NT2/D1 (cell line): Measurements from ENCODE around the gene CSRNP2.
"Not testable (repeated sequence)": the region's sequence is repeated elsewhere in the genome, so short reads cannot be mapped to it uniquely, and the experiment has no call there.

Source experiments
- DNase-seq: peaks from one replicate; pipeline ENCODE4 v3.0.0-alpha.2; 2011; ENCODE audit warnings: low read depth, low spot score
- H3K27me3 ChIP-seq: 2 replicates; pipeline ENCODE4 v1.6.0; 2011; ENCODE audit warnings: mild to moderate bottlenecking; ENCODE audit not compliant: insufficient read length, insufficient read depth
- H3K36me3 ChIP-seq: 2 replicates; pipeline ENCODE4 v1.6.1; 2011; ENCODE audit warnings: mild to moderate bottlenecking, low read length, mixed read lengths; ENCODE audit not compliant: insufficient read depth, insufficient read length
- H3K4me1 ChIP-seq: 2 replicates; pipeline ENCODE4 v1.5.1; 2011; ENCODE audit not compliant: insufficient read depth, insufficient read length
- H3K4me3 ChIP-seq: 2 replicates; pipeline ENCODE4 v1.5.1; 2011; ENCODE audit warnings: low read depth; ENCODE audit not compliant: insufficient read length
- H3K9ac ChIP-seq: 2 replicates; pipeline ENCODE4 v1.6.0; 2011; ENCODE audit warnings: low read depth; ENCODE audit not compliant: insufficient read length
- H3K9me3 ChIP-seq: 2 replicates; pipeline ENCODE4 v1.5.1; 2011; ENCODE audit warnings: mild to moderate bottlenecking, low read length; ENCODE audit not compliant: insufficient read depth
- SUZ12 ChIP-seq: IDR thresholded peaks from 2 replicates; pipeline ENCODE4 v1.6.1; 2011; ENCODE audit not compliant: insufficient read length, insufficient read depth; ENCODE audit errors: extremely low read depth
- YY1 ChIP-seq: IDR thresholded peaks from 2 replicates; pipeline ENCODE4 v1.6.1; 2011; ENCODE audit not compliant: insufficient read length, insufficient read depth
- ZNF274 ChIP-seq: IDR thresholded peaks from 2 replicates; pipeline ENCODE4 v1.6.1; 2011; ENCODE audit warnings: mild to moderate bottlenecking, low read depth, low read length

CSRNP2 gene

DNA sequence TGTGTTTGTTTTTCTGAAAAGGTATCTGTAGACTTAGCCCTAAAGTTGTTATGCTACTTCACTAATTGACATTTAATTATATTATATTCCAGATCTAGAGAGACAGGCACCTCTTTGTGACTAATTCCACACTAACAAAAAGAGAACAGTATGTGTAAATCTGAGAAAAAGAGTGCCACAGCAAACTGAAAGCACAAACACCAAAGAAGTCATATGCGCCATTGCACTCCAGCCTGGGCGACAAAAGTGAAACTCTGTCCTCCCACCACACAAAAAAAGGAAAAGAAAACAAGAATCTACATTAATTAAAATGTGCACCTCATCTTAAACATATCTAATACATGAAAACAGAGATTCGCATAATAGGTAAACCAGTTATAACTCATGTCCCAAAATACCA, 4.4 kb upstream of the CSRNP2 start:
- peaks cover 2% of the 10 kb centered on the region for H3K4me1 ChIP-seq
- DNase-seq, result no peak
- H3K4me3 ChIP-seq, result no peak overlapping the region
- no peak overlapping the region for H3K9ac ChIP-seq
- H3K9me3 ChIP-seq, result no peaks in the 10 kb centered on the region
- TF ChIP-seq YY1 (no peak), ZNF274 (no peak), SUZ12 (no peak)
- peaks cover 28% of the 10 kb centered on the region for H3K36me3 ChIP-seq
- H3K27me3 ChIP-seq, result no peaks in the 10 kb centered on the region

DNA sequence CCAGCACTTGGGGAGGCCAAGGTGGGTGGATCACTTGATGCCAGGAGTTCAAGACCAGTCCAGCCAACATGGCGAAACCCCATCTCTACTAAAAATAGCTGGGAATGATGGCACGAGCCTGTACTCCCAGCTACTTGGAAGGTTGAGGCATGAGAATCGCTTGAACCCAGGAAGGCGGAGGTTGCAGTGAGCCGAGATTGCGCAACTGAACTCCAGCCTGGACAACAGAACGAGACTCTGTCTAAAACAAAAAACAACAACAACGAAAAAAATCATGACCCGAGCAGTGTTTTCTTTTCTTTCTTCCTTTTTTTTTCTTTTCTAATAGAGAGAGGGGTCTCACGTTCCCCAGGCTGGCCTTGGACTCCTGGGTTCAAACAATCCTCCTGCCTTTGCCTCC, 3.5 kb upstream of the CSRNP2 start:
- Histone ChIP-seq H3K9me3 (no peaks in the 10 kb centered on the region), H3K27me3 (no peaks in the 10 kb centered on the region), H3K9ac (no peak overlapping the region), H3K36me3 (peaks cover 19% of the 10 kb centered on the region), H3K4me1 (peaks cover 2% of the 10 kb centered on the region), H3K4me3 (no peak overlapping the region)
- TF ChIP-seq ZNF274 (no peak), SUZ12 (no peak), YY1 (no peak)
- no peak for DNase-seq

DNA sequence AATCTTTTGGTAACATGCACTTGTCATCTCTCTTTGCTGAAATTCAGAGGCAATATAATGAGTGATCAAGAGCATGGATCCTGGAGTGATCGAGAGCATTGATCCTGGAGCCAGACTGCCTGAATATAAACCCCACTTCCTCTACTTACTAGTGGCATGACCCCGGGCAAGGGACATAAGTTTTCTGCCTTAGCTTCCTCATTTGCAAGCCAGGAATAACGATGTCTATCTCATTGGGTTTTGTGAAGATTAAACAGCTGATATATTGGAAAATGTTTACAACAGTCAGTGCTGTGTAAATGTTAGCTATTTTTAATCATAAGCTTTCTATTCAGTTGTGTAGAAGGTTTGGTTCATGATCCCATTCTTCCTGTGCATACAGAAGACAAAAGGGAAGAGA, 2.4 kb upstream of the CSRNP2 start:
- no peak for TF ChIP-seq SUZ12
- no peak for TF ChIP-seq YY1
- no peak for TF ChIP-seq ZNF274
- no peak overlapping the region for H3K9ac ChIP-seq
- H3K36me3 ChIP-seq, result peaks cover 11% of the 10 kb centered on the region
- H3K4me1 ChIP-seq, result peaks cover 2% of the 10 kb centered on the region
- DNase-seq, result no peak
- no peaks in the 10 kb centered on the region for H3K9me3 ChIP-seq
- no peaks in the 10 kb centered on the region for H3K27me3 ChIP-seq
- H3K4me3 ChIP-seq, result no peak overlapping the region

DNA sequence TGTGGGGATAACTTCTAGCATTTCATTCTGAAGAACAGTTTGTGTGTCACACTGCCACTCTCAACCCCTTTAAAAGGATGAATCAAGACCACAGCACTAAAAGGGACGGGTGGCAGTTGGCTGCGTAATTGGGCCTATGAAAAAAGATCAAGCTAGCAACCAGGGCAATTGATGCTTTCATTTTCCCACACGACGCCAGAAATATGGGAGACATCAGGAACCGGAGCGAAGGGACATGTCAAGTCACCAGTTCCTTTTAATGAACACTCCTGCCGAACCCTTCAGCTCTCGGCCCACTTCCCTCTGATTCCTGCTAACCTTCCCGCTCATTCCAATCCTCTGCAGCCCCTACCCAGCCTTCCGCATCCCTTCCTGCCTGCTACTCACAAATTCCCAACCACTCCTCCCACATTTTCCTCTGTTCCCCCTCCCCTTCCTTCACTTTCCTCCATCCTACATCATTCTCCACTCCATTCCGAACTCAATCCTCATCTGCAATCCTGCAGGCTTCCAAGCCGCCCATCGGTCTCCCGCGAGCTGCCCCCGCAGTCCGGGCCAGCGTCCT, 753 bp downstream of the CSRNP2 start:
- DNase-seq, result peak; percentile 39
- Histone ChIP-seq H3K4me3 (peak overlapping the region; percentile 86), H3K4me1 (peaks cover 2% of the 10 kb centered on the region), H3K27me3 (no peaks in the 10 kb centered on the region), H3K9ac (peak overlapping the region; percentile 91), H3K36me3 (no peaks in the 10 kb centered on the region), H3K9me3 (no peaks in the 10 kb centered on the region)
- no peak for TF ChIP-seq YY1
- TF ChIP-seq ZNF274, result no peak
- TF ChIP-seq SUZ12, result no peak

DNA sequence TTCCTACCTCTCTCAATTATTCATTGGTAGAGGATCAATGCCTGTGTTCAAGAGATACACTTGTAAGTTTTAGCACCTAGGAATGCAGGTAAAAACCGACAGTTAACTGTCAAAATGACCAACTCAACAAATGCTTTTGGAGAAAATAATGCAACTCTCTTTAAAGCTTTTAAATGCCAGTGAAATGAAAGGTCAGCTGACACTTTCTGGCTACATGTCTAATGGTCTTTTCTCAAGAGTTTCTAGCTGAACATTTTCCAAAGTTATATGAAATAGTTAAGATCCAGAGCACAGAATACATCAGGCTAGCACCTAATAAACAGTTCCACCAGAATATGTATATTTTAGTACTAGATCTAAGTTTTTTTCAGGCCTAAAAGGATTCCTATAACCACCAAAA, 2.0 kb downstream of the CSRNP2 start:
- DNase-seq, result no peak
- Histone ChIP-seq H3K9me3 (no peaks in the 10 kb centered on the region), H3K4me3 (no peak overlapping the region), H3K27me3 (no peaks in the 10 kb centered on the region), H3K36me3 (peaks cover 4% of the 10 kb centered on the region), H3K4me1 (peaks cover 2% of the 10 kb centered on the region), H3K9ac (no peak overlapping the region)
- TF ChIP-seq SUZ12, result no peak
- TF ChIP-seq ZNF274, result no peak
- TF ChIP-seq YY1, result no peak

DNA sequence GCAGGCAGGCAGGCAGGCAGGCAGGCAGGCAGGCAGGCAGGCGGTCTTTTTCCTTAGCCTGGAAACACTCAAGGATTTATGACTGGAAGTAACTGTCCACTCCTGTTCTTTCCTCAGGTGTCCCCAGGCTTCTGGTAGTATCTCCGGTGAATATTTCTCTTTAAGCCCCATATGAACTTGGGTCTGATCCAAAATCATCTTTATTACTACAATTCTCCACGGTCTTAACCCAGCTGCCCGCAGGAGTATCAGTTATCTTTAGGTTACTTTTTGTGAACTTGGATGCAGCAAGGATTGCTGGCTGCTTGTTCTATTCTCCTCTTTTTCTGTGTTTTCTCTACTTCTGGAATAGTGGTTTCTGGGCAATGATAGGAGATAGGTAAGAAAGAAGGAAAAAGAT, 3.3 kb downstream of the CSRNP2 start:
- Histone ChIP-seq H3K27me3 (no peaks in the 10 kb centered on the region), H3K36me3 (peaks cover 15% of the 10 kb centered on the region), H3K9me3 (no peaks in the 10 kb centered on the region), H3K4me1 (peaks cover 3% of the 10 kb centered on the region), H3K4me3 (no peak overlapping the region), H3K9ac (no peak overlapping the region)
- no peak for TF ChIP-seq ZNF274
- no peak for TF ChIP-seq YY1
- no peak for TF ChIP-seq SUZ12
- no peak for DNase-seq

DNA sequence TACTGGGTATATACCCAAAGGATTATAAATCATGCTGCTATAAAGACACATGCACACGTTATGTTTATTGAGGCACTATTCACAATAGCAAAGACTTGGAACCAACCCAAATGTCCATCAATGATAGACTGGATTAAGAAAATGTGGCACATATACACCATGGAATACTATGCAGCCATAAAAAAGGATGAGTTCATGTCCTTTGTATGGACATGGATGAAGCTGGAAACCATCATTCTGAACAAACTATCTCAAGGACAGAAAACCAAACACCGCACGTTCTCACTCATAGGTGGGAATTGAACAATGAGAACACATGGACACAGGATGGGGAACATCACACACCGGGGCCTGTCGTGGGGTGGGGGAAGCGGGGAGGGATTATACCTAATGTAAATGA, 4.5 kb downstream of the CSRNP2 start:
- peaks cover 19% of the 10 kb centered on the region for H3K36me3 ChIP-seq
- H3K9me3 ChIP-seq, H3K27me3 ChIP-seq, DNase-seq, H3K4me3 ChIP-seq, H3K9ac ChIP-seq, H3K4me1 ChIP-seq: not testable (repeated sequence)

DNA sequence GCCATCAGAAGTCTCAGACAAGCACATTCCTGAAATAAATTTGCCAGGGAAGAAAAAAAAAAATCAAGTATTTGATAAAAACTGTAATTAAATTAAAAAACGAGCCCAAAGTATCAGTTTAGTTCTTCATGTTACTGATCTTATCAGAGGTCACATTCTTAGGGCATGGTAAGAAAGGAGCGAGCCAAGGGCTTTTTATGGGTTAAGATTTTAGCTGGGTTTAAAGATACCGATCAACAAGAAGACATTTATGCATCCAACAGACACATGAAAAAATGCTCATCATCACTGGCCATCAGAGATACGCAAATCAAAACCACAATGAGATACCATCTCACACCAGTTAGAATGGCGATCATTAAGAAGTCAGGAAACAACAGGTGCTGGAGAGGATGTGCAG, 5.0 kb downstream of the CSRNP2 start:
- H3K27me3 ChIP-seq, H3K9me3 ChIP-seq, H3K4me1 ChIP-seq, DNase-seq, H3K9ac ChIP-seq, H3K4me3 ChIP-seq: not testable (repeated sequence)
- H3K36me3 ChIP-seq, result peaks cover 24% of the 10 kb centered on the region
